Uterus (tissue), 2 donors: ENCODE results near the gene CACHD1.
"Not testable (repeated sequence)": the region's sequence is repeated elsewhere in the genome, so short reads cannot be mapped to it uniquely, and the experiment has no call there.

Source experiments
- POLR2A ChIP-seq, 2 donors: fragments of 450-650 bp; IDR thresholded peaks; one replicate each; pipeline ENCODE4 v1.6.1; 2016; ENCODE audit warnings: antibody characterized with exemption in 2 of 2, mild to moderate bottlenecking in 1 of 2, moderate library complexity in 1 of 2
- TF ChIP-seq, protein P1 (sequence below), 4 experiments: fragments of 200-600 bp in 2 of 4; fragments of 450-650 bp in 2 of 4; sonication (generic) in 2 of 4; IDR thresholded peaks; one replicate each; pipeline ENCODE4 v1.5.1; 2016 to 2019; ENCODE audit warnings: antibody characterized with exemption in 4 of 4, mild to moderate bottlenecking in 2 of 4, moderate library complexity in 1 of 4

DNA sequence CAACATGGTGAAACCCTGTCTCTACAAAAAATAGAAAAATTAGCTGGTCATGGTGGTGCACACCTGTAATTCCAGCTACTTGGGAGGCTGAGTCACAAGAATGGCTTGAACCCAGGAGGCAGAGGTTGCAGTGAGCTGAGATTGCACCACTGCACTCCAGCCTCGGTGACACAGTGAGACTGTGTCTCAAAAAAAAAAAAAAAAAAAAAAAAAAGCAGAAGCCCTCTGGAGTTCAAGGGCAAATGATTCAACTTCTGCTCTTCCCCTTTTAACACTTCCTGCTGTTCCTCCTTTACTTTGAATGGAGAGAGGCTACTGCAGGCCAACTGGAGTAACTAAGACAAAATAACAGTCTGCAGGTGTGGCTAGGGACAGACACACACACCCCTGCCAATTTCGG is 42.3 kb downstream of the CACHD1 start:
- TF ChIP-seq, protein P1, sequence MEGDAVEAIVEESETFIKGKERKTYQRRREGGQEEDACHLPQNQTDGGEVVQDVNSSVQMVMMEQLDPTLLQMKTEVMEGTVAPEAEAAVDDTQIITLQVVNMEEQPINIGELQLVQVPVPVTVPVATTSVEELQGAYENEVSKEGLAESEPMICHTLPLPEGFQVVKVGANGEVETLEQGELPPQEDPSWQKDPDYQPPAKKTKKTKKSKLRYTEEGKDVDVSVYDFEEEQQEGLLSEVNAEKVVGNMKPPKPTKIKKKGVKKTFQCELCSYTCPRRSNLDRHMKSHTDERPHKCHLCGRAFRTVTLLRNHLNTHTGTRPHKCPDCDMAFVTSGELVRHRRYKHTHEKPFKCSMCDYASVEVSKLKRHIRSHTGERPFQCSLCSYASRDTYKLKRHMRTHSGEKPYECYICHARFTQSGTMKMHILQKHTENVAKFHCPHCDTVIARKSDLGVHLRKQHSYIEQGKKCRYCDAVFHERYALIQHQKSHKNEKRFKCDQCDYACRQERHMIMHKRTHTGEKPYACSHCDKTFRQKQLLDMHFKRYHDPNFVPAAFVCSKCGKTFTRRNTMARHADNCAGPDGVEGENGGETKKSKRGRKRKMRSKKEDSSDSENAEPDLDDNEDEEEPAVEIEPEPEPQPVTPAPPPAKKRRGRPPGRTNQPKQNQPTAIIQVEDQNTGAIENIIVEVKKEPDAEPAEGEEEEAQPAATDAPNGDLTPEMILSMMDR (IDR thresholded peaks at IDR 0.05): not testable (repeated sequence)
- TF ChIP-seq POLR2A (IDR thresholded peaks at IDR 0.05): not testable (repeated sequence)
